GM19351 (cell line): Measurements from ENCODE around the gene ATG9A.
A peak's percentile ranks its signal among the peaks of the same experiment; 100 is the strongest.

Experiments
- ATAC-seq: cut with Tn5 transposase; IDR thresholded peaks from one replicate; pipeline ENCODE4 v1.9.1; 2021; ENCODE audit warnings: mild to moderate bottlenecking, moderate library complexity; ENCODE audit not compliant: unreplicated experiment

Gene ATG9A

GRCh38 chr2:219223831-219224610 is 5.4 kb downstream of the ATG9A start:
- ATAC-seq, result no peak

GRCh38 chr2:219221957-219222518 is 7.4 kb downstream of the ATG9A start:
- no peak for ATAC-seq

- ATAC-seq, result no peak
Measured at GRCh38 chr2:219220652-219221402, 8.6 kb downstream of the ATG9A start.

GRCh38 chr2:219219784-219220532 is 9.5 kb downstream of the ATG9A start:
- ATAC-seq, result no peak

GRCh38 chr2:219218732-219219701 is 10.4 kb downstream of the ATG9A start, which contains the start of gene ABCB6:
TSS of gene ABCB6 (minus strand) at chr2:219218958. CDS start at chr2:219218673, 285 bp downstream.
- ATAC-seq, result peak; percentile 80

- ATAC-seq, result peak; percentile 32
Measured at GRCh38 chr2:219218217-219218731, 11.2 kb downstream of the ATG9A start.

GRCh38 chr2:219216535-219216915 is 12.9 kb downstream of the ATG9A start:
- ATAC-seq, result no peak

- no peak for ATAC-seq
Measured at GRCh38 chr2:219215871-219216534, 13.4 kb downstream of the ATG9A start.

GRCh38 chr2:219214786-219215185 is 14.7 kb downstream of the ATG9A start:
- ATAC-seq, result no peak

- ATAC-seq, result no peak
Measured at GRCh38 chr2:219214141-219214540, 15.3 kb downstream of the ATG9A start.

GRCh38 chr2:219213486-219214071 is 15.9 kb downstream of the ATG9A start:
- no peak for ATAC-seq

- no peak for ATAC-seq
Measured at GRCh38 chr2:219213026-219213415, 16.4 kb downstream of the ATG9A start.

GRCh38 chr2:219210886-219211362 is 18.5 kb downstream of the ATG9A start:
- no peak for ATAC-seq

GRCh38 chr2:219210196-219210885 is 19.1 kb downstream of the ATG9A start:
- no peak for ATAC-seq

- no peak for ATAC-seq
Measured at GRCh38 chr2:219209236-219210195, 19.9 kb downstream of the ATG9A start.

GRCh38 chr2:219207884-219208740 is 21.3 kb downstream of the ATG9A start:
- ATAC-seq, result no peak
